DMS153 treated with DMSO at 0.1 percent for 48 hours (cell line): ENCODE data around the gene LAMC1.

Source experiments
- DNase-seq: peaks from one replicate; lab custom pipeline; 2025; ENCODE audit not compliant: unreplicated experiment; lab: John Stamatoyannopoulos, UW

LAMC1 gene

DNA sequence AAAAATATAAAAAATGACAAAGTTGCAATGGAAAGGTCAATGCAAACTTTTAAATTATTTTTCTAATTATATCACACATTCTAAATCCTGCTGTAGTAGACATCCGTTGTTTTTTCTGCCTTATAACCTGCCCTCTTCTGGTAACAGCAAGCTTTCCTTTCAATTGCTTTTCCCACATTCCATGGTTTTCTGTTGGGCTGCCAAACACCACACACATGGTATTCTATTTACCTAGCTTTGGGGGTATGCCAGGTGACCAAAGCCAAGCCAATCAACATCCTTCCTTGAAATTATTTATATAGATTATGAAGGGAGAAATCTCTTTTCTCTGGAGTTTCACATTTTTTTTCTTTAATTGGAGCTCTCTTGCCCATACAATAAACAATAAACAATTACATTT is 3.4 kb upstream of the LAMC1 start:
- no peak for DNase-seq

DNA sequence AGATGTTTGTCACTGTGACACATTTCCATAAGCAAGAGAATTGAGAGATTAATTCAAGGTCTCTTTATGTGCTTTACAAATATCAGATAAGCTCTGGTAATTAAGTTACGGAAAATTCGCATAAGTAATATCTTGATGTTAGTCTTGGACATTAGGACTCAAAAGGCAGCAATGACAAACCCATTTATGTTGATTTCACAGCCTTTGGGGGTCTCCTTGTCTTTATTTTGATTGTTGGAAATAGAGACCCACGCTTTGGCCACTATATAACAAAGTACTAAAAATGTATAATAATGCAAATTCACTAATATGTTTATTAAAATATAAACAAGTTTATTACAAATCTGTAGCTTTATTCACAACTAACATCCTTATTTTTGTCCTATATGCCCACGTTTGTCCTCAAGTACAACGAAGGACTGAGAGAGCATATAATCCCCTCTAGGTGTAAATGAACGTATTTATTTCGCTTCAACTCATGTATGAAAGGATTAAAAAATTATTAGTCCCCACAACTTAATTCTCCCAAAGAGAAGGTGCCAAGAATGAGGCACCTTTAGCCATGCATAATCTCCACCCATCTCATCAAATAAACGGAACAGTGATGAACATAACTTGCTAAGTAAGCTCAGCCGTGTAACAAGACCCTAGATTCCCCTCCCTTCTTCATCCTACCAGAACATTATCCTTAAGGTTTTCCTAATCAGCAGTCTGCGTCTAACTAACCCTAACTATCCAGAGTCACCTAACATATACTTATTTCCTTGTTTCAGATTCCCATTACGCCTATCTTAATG is 1.6 kb upstream of the LAMC1 start:
- DNase-seq, result no peak

DNA sequence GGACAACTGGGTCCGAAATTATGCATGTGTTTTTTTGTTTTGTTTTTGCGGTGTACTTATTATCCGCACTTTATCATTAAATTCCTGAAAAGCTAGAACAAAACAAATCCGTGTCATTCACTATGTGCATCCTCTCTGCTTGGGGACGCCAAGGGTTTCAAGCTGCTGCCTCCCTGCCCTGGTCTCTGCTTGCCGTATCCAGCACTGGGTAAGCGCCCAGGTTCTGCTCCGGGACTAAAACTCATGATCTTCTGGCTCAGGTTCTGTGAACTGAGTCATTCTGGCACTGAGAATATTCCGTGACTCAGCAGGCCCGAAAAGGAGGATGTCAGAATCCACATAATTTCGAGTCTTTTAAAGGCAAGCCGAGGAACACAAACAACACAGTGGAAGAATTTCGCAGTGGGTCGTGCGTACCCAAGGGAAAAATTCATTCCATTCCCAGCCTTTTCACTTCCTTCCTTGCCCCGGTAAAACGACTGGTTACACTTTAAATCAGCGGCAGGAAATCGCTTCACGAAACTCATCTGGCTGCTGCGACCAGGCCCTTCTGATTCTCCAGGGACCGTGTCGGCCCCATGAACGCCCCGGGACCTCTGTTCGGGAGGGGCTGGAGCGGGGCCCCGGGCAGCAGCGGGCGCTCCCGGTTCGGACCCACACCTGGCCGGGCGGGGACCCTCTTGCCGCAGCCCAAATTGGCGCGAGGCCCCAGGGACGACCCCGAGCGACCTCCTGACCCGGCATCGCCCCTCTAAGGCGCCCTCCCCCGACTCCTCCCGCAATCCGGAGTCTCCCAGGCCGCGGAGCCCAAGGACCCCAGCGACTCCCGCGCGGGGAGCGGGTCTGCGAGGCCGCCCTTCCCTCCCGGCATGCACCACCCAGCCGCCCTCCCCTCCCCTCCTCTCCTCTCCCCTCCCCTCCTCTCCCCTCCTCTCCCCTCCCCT is 746 bp upstream of the LAMC1 start:
- DNase-seq, result peak; percentile 87

DNA sequence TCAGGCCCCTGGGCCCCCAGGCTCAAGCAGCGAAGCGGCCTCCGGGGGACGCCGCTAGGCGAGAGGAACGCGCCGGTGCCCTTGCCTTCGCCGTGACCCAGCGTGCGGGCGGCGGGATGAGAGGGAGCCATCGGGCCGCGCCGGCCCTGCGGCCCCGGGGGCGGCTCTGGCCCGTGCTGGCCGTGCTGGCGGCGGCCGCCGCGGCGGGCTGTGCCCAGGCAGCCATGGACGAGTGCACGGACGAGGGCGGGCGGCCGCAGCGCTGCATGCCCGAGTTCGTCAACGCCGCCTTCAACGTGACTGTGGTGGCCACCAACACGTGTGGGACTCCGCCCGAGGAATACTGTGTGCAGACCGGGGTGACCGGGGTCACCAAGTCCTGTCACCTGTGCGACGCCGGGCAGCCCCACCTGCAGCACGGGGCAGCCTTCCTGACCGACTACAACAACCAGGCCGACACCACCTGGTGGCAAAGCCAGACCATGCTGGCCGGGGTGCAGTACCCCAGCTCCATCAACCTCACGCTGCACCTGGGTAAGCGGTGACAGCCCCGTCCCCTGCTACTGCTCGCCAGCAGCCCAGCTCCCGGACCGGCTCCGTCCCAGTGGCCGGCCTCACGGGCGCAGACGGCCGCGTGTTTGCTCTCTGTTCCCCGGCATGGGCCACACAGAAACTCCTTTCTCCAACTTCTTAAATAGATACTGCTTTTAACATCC is 539 bp downstream of the LAMC1 start:
- DNase-seq, result peak; percentile 81

DNA sequence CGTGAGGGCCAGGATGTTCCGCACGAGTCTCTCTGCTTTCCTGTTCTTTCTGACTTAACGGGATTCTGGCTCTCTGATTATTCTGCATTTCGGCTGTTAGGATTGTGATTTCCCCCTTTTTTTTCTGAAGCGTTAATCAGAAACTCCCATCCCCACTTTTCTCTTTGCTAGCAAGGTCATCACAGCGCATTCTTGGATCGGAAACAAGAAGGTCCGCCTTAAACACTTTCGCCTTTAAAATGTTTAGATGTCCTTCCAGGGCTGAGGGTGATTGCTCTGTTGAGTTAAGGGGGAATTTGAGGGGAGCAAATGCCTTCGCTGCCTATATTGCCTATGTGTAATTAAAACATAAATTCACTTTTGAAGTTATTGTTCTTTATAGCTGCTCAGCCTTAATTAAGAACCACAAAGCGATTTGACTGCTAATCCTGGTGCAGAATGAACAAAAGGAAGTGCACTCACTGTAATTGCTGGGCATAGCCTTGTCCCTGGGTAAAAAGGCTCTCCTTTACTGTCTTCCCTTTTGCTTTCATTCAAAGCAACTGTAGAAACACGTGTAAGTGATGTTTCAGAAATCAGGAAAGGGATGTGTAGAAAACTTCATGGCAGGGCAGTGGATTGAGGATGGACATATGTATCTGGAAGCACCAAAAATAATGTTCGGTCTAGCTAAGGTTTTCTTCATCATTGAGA is 1.2 kb downstream of the LAMC1 start:
- peak; percentile 29 for DNase-seq

DNA sequence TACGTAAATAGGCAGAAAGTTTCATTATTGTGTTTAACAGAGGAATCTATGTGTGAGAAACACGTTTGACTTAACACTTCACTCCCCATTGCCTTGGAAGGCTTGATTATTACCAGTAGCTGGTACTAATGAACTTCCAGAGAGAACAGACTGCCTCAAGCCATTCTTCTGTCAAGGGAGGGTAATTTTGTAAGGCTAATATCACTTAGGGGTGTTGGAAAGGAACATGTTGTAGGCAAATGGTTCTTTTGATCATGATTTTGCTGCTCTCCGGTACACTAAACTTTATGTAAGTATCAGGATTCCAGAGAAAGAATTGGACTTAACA is 1.8 kb downstream of the LAMC1 start:
- no peak for DNase-seq

DNA sequence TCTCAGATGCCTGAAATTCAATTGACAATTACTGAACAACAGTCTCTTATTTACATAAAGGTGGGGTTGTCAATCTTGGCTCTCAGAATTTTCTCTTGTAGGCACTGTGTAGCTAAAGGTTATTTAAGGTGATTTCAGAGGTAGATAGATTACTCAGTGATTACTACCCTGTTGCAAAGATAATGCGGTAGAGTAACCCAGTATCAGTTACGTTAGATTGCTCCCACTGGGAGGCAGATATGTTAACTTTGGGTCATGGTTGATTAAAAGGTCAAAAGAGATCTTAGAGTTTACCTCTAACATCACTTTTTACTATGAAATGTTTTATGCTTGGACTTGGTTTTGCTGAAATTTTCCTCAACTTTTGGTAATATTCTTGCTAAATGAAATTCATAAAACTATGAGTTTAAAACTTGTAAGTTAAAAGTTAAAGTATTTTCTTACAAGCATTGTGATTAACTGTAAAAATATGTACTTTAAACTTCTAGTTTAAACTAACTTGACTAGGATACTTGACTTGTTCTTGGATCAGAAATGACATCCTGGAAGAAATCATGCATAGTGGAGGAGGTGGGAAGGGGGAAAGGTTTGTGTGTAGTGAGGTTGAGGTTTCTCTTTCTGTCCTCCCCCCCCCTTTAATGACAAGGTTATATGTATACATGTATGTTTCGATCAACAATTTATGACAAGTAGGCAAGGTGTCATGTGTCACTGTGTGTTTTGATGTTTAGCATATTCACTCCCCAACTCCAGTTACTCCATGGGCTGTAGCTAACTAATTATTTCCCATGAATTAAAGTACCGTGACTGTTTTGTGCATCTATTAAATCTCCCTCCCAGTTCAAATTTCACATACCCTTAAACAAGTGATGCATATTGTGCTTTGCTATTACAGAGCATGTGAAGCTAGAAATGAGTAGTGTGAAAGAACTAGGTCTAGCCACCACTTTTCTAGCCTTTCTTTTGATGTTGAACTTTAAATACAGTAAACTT is 2.9 kb downstream of the LAMC1 start:
- no peak for DNase-seq

DNA sequence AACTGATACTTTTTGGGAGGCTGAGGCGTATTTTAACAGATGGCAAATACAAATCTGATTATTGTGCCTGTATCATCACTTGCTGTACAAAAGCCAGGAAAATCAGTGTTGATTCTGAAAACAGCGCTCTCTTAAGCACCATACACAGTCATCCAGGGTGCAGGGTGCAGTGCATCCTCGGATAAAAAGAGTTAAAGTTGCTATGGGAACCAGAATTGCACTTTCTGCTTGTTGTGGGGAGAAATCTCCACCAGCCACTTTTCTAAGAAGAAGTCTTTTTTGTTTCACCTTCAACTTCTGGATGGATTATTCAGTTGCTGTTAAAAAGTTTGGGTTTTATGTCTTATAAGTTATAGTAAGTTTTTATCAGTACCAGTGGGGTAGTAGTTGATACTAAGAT is 3.8 kb downstream of the LAMC1 start:
- DNase-seq, result no peak

DNA sequence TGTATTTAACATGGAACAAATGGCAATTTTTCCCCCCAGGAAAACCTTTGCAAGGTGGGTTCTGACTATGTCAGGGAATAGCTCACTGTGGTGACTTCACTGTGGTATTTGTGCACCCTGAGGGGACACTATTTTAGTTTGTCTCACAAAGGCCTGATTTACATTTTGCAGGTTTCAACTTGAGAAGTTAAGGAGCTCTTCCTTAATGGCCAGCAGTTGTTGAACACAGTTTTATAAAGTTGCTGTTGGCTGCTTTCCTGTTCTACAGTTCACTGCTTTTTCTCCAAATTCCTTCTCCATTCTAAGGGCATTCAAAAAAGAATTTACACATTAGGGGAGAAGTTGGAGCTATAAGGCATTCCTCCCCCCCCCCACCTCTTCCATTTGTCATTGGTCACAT is 4.6 kb downstream of the LAMC1 start:
- no peak for DNase-seq

DNA sequence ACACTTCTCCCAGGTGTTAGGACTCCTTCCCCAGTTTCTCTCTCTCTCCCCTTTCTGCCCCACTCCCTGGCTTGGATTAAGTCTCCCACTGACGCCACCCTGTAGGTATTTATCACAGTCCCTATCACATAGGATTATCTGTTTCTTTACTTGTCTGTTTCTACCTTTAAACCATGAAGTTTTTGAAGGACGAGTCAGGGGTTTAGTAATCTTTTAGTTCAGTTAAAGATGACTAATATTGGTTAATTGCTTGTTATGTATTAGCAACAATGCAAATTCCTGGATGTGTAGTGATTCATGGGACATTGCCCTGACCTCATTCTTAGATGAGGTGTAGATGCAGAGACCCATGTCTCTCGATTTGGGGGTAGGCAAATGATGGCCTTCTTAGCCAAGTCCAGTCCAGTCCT is 6.4 kb downstream of the LAMC1 start:
- no peak for DNase-seq

DNA sequence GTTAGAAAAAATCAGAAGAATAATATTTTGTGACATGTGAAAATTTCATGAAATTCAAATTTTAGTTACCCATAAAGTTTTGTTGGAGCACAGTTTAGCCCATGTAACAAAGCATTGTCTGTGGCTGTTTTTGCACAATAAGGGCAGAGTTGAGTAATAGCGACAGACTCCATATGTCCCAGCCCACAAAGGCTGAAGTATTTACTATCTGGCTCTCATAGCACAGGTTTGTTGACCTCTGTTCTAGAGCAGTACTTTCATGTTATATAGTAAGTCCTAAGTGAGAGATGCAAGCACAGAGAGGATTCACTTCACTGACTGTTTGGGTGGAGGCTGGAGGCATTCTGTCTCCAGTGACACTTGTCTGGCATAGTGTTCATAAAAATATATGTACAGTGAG is 6.8 kb downstream of the LAMC1 start:
- DNase-seq, result peak; percentile 62

DNA sequence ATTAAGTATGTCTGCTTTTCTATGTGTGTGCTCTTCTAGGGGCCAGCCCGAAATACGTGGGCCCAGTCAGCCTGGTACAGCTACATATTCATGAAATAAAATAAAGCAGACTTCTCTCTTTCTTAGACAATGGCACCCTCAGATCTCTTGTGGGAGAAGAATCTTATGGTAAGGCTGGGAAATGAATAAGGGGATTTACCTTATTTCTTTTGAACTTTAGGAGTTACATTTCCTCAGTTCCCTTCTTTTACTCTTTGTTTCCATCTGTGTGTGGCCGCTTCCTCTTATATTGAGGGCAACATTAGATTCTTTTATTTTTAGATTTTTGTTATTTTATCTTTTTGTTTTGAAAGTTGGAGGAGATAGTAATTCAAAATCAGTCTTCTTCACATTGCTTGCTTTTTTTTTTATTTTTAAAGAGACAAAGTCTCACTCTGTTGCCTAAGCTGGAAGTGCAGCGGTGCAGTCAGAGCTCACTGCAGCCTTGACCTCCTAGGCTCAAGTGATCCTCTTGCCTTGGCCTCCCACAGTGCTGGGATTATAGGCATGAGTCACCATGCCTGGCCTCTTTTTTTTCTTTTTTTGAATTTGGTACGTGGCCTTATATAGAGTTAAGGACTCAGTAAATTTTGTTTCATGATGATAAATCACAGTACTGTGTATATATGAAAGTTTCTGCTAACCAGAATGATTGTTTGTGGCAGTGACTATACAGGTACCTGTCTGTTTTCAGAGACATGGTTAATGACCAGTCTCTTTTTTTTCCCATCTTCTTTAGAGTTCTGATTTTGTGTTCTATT is 9.1 kb downstream of the LAMC1 start:
- DNase-seq, result no peak

DNA sequence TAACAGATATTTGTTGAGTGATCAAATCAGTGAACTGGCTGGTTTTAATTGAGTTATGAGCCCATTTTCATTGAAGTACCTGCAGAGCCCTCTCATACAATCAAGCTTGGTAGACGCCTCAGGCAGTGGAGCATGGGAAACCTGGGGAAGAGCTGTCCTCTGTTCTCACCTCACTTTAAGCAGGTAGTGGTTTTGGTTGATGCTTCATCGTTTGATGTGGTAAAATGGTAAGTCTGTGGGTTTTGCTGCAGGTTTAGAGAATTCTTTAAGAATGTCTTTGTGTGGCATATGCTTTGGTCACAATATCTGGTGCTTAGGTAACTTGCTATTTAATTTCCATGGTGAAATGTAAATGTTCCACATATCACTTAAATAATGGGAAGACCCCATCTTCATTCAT is 10.0 kb downstream of the LAMC1 start:
- DNase-seq, result no peak

DNA sequence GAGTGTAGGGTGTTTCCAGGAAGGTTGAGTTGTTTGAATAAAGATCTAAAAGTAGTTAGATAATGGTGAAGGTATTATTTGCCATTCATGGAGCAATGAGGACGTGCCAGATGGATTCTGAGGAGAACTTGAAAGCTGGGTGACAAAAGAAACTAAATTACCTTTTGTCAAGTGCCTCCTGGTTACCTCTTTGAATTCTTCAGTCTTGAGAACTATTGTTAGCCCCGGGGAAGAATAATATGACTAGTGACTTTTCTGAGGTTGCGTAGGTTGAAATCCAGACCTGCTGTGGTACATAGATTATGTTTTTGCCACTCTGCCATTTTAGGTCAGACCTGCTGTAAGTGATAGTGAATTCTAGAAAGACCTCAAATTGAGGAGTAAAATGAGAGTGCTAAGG is 11.5 kb downstream of the LAMC1 start:
- DNase-seq, result no peak

DNA sequence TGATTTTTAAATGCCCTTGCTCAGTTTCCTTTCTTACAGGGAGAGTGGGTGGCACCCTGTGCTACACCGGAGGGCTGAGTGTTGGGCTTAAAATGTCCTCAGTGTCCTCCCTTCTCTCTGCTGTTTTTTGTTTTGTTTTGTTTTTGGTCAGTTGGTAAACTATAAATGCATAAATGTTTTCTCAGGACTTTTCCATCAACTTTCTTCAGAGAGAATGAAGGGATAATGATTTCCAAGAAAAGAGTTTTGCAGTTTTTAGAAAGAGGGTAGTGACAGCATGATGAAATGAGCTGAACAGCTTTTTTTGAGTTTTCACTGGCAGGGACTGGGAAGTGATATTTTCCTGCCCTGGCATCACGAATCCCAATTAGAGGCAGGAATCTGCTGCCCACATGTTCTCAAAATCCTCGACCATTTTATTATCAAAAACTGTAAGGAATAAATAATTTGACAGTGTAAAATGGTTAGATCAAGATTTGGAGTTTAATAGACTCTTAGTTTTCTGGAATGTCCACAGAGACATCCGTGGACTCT is 15.2 kb downstream of the LAMC1 start:
- DNase-seq, result no peak

DNA sequence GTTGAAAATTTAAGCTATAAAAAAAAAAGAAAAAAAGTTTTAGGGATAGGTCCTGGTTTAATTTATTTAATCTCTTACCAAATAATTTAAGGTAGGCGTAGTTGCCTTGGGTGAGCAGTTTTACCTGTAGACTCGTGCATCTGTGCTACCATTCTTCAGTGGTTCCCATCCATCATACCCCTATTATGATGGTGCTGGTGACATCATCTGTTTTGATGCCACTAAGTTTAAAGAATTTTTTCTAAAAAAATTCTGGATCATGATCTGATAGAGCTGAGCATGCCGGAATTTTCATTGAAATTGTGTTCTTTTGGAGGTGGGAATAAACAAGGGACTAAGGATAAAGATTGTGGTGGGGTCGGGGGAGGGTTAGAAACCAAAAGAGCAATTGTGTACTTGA is 15.7 kb downstream of the LAMC1 start:
- no peak for DNase-seq

DNA sequence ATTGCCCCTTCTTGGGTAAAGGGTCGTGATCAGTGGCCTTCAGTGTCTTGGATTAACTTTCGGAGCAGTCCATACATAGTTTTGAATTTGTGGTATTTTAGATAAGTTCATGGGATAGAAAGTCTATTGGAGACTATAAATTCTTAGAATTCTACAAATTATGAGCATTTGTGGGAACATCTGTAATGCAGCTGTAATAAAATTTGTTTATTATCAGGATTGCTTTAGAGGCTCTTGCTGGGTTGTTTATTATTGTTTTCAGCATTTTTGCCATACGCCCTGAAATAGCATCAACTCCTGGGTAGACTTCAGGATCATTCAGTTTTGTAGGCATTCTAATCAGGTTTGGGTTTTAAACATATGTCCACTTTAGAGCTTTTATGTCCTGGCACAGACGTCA is 16.1 kb downstream of the LAMC1 start:
- no peak for DNase-seq

DNA sequence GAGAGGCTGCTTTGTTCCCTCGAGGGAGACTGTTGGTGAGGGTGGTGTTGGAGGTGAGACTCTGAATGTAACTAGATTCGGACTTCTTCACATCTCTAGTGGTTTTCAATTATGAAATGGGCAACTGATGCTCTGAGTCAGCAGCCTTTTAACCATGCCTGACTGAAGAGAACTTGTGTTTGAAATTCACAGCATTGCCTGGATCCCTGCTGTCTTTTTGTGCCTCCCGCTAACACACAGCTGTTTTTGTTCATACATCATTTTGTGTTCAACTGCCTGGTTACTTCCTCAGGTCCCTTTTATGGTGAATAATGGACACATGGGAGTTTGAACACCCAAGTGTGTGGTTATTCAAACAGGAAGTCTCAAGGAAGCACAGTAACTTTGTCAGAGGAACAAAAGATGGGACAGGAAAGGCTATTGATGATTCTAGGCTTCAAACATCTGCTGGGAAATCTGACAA is 16.8 kb downstream of the LAMC1 start:
- DNase-seq, result peak; percentile 53

DNA sequence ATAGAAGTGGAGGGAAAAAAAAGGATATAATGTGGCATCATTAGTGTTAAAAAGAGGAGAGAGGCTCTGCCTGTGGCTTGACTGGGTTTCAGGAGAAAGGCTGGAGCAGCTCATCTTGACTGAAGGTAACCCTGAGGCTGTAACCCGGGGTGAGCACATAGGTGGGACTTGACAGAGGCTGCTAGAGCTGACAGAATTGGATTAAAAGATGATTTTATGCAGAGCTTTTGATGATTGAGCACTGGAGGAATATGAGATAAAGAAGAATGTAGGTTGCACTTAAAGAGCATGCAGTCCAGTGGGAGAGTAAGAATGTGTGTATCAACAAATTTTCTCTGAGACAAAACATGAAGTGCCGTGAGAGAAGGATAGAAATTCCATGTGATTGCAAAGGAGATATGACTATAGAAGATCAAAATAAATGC is 17.3 kb downstream of the LAMC1 start:
- DNase-seq, result no peak
